OCI-LY7 (cell line): ENCODE measurements around the gene NPFF.

Experiments
- CTCF ChIP-seq: fragments of 200-600 bp; sonication (generic); conservative IDR thresholded peaks from 2 replicates; pipeline ENCODE4 v1.5.1; 2014; ENCODE audit warnings: mild to moderate bottlenecking, antibody characterized with exemption, low read length, moderate library complexity, mixed read lengths
- EZH2phosphoT487 ChIP-seq: fragments of 200-600 bp; sonication (generic); IDR thresholded peaks from 2 replicates; pipeline ENCODE4 v1.6.1; 2018; ENCODE audit warnings: low read depth, borderline replicate concordance, mild to moderate bottlenecking, mixed run types, antibody characterized with exemption, low read length, moderate library complexity, mixed read lengths

- no peak for TF ChIP-seq CTCF
- no peak for TF ChIP-seq EZH2phosphoT487
Measured at GRCh38 chr12:53459097-53459496, 48.2 kb downstream of the NPFF start.
